ENCODE measurements around the gene ELL.

The ELL gene

GRCh38 chr19:18490728-18491127 lies 31.1 kb downstream of the ELL start:
- no peak for DNase-seq (ENCODE audit: extremely low read depth in 1 of 2, low read depth in 1 of 2)

- no peak for DNase-seq (ENCODE audit: extremely low read depth in 1 of 2, low read depth in 1 of 2)
These were observed 32.2 kb downstream of the ELL start for GRCh38 chr19:18489627-18490184.

- no peak for DNase-seq (ENCODE audit: extremely low read depth in 1 of 2, low read depth in 1 of 2)
These were observed 32.8 kb downstream of the ELL start for GRCh38 chr19:18488838-18489626.

GRCh38 chr19:18488403-18488723 lies 33.5 kb downstream of the ELL start:
- no peak for DNase-seq (ENCODE audit: extremely low read depth in 1 of 2, low read depth in 1 of 2)

GRCh38 chr19:18487576-18488402 lies 34.1 kb downstream of the ELL start:
- DNase-seq (ENCODE audit: extremely low read depth in 1 of 2, low read depth in 1 of 2) = no peak

- DNase-seq (ENCODE audit: extremely low read depth in 1 of 2, low read depth in 1 of 2) = no peak
These were observed 35.1 kb downstream of the ELL start for GRCh38 chr19:18486746-18487145.

- no peak for DNase-seq (ENCODE audit: extremely low read depth in 1 of 2, low read depth in 1 of 2)
These were observed 36.9 kb downstream of the ELL start for GRCh38 chr19:18484992-18485391.

GRCh38 chr19:18483119-18483890 lies 38.6 kb downstream of the ELL start:
- DNase-seq (ENCODE audit: extremely low read depth in 1 of 2, low read depth in 1 of 2) = no peak

- DNase-seq (ENCODE audit: extremely low read depth in 1 of 2, low read depth in 1 of 2) = no peak
These were observed 40.2 kb downstream of the ELL start for GRCh38 chr19:18481505-18482222.

GRCh38 chr19:18480006-18480691 lies 41.7 kb downstream of the ELL start:
- no peak for DNase-seq (ENCODE audit: extremely low read depth in 1 of 2, low read depth in 1 of 2)

- no peak for DNase-seq (ENCODE audit: extremely low read depth in 1 of 2, low read depth in 1 of 2)
These were observed 43.1 kb downstream of the ELL start for GRCh38 chr19:18478545-18479311.

GRCh38 chr19:18477974-18478373 lies 43.9 kb downstream of the ELL start:
- no peak for DNase-seq (ENCODE audit: extremely low read depth in 1 of 2, low read depth in 1 of 2)

GRCh38 chr19:18477042-18477779 lies 44.7 kb downstream of the ELL start:
- no peak for DNase-seq (ENCODE audit: extremely low read depth in 1 of 2, low read depth in 1 of 2)

- no peak for DNase-seq (ENCODE audit: extremely low read depth in 1 of 2, low read depth in 1 of 2)
These were observed 45.3 kb downstream of the ELL start for GRCh38 chr19:18476507-18477041.

GRCh38 chr19:18475762-18476331 lies 46.0 kb downstream of the ELL start:
- DNase-seq (ENCODE audit: extremely low read depth in 1 of 2, low read depth in 1 of 2) = no peak

GRCh38 chr19:18475004-18475453 lies 46.8 kb downstream of the ELL start:
- no peak for DNase-seq (ENCODE audit: extremely low read depth in 1 of 2, low read depth in 1 of 2)

GRCh38 chr19:18474366-18474887 lies 47.4 kb downstream of the ELL start:
- no peak for DNase-seq (ENCODE audit: extremely low read depth in 1 of 2, low read depth in 1 of 2)

GRCh38 chr19:18473706-18474087 lies 48.2 kb downstream of the ELL start:
- DNase-seq (ENCODE audit: extremely low read depth in 1 of 2, low read depth in 1 of 2) = no peak
